GM12801 (cell line): Measurements from ENCODE around the gene ERVK3-1.

ENCODE experiments used
- TF ChIP-seq, protein P1 (sequence below): IDR thresholded peaks from one replicate; pipeline ENCODE4 v1.5.1; 2011; ENCODE audit warnings: control low read depth; ENCODE audit not compliant: insufficient read length; ENCODE audit errors: extremely low read depth

Gene ERVK3-1

GRCh38 chr19:58336820-58337219, 31.6 kb downstream of the ERVK3-1 start:
- TF ChIP-seq, protein P1, sequence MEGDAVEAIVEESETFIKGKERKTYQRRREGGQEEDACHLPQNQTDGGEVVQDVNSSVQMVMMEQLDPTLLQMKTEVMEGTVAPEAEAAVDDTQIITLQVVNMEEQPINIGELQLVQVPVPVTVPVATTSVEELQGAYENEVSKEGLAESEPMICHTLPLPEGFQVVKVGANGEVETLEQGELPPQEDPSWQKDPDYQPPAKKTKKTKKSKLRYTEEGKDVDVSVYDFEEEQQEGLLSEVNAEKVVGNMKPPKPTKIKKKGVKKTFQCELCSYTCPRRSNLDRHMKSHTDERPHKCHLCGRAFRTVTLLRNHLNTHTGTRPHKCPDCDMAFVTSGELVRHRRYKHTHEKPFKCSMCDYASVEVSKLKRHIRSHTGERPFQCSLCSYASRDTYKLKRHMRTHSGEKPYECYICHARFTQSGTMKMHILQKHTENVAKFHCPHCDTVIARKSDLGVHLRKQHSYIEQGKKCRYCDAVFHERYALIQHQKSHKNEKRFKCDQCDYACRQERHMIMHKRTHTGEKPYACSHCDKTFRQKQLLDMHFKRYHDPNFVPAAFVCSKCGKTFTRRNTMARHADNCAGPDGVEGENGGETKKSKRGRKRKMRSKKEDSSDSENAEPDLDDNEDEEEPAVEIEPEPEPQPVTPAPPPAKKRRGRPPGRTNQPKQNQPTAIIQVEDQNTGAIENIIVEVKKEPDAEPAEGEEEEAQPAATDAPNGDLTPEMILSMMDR = no peak

DNA sequence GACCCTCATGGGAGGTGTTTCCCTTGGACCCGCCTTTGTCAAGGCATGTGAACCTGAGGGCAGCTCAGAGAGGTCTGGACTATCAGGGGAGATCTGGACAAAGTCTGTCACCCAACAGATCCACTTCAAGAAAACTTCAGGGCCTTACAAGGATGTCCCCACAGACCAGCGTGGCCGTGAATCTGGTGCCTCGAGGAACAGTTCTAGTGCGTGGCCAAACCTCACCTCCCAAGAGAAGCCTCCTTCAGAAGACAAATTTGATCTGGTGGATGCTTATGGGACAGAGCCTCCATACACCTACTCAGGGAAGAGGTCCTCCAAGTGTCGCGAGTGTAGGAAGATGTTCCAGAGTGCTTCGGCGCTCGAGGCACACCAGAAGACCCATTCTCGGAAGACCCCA, 33.2 kb downstream of the ERVK3-1 start:
- TF ChIP-seq, protein P1 = no peak

DNA sequence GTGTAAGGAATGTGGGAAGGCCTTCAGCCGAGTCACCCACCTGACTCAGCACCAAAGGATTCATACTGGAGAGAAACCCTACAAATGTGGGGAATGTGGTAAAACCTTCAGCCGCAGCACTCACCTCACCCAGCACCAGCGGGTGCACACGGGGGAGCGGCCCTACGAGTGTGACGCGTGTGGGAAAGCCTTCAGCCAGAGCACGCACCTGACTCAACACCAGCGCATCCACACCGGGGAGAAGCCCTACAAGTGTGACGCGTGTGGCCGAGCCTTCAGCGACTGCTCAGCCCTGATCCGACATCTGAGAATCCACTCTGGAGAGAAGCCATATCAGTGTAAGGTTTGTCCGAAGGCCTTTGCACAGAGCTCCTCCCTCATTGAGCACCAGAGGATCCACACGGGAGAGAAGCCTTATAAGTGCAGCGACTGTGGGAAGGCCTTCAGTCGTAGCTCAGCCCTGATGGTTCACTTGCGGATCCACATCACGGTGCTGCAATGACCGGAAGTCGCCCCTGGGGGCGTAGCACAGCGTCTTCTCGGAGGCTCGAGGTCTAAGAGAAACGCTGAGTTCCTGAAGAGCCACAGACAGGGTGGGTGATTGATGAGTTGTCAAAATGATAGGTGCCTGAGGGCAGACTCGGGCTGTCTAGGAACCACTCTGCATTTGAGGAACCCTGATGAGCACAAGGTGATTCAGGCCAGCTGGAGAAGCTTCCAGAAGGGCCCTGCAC, 33.8 kb downstream of the ERVK3-1 start:
- TF ChIP-seq, protein P1 = no peak

GRCh38 chr19:58345558-58345957, 40.4 kb downstream of the ERVK3-1 start:
- TF ChIP-seq, protein P1 = no peak

DNA sequence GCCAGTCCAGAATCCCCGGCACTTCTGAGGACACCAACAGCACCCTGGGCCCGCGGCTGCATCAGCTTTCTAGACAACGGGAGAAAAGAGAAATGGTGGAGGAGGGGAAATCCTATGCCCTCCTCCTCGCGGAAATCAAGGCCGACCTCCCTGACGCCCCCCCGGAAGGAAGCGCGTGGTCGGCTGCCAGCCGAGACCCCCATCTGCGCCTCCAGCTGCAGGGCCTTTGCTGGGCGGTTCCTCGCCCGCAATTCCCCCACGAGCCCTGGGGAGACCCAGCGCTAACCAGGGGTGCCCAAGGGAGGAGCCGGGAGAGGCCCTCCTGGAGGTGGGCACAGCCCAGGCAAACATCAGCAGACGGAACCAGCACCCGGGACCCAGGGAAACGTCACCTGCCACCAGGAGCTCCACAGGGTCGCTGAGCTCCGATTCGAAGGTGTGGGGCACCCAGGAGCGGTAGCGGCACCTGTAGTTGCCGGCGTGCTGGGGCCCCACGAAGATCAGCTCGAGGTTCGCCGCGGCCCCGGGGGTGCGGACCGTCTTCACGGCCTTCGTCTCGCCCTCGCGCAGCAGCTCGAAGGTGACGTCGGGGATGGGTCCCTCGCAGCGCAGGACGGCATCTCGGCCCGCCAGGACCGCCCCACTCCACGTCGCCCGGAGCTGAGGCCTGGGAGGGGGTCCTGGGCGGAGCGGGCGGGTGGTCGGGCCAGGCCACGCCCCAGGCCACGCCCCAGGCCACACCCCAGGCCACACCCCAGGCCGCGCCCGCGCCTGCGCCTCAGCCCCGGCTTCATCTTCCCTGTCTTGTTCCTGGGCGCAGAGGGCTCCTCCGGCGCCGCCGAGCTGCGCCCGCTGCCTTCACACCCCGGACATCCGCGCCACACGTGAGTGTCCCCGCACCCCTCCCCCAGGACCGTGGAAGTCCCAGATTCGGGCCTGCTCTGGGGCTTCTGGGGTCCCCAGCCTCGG, 42.1 kb downstream of the ERVK3-1 start:
- TF ChIP-seq, protein P1 = no peak

GRCh38 chr19:58349590-58349989, 44.4 kb downstream of the ERVK3-1 start:
- TF ChIP-seq, protein P1 = no peak
